ENCODE data around the gene OR2M3.
"Not testable (repeated sequence)": the region's sequence is repeated elsewhere in the genome, so short reads cannot be mapped to it uniquely, and the experiment has no call there.

The OR2M3 gene, protein sequence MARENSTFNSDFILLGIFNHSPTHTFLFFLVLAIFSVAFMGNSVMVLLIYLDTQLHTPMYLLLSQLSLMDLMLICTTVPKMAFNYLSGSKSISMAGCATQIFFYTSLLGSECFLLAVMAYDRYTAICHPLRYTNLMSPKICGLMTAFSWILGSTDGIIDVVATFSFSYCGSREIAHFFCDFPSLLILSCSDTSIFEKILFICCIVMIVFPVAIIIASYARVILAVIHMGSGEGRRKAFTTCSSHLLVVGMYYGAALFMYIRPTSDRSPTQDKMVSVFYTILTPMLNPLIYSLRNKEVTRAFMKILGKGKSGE

GRCh38 chr1:248196965-248197364 is at the start of gene OR2M3:
OR2M3 (plus strand) TSS chr1:248197265; CDS start chr1:248203068, 5,803 bp downstream.
- no peak for FAIRE-seq

- no peak for FAIRE-seq
Measured at GRCh38 chr1:248152056-248152827, 44.8 kb upstream of the OR2M3 start.

- FAIRE-seq: no peak
Measured at GRCh38 chr1:248155927-248156326, 41.1 kb upstream of the OR2M3 start.

GRCh38 chr1:248158758-248159157 is 38.3 kb upstream of the OR2M3 start:
- no peak for FAIRE-seq

GRCh38 chr1:248164031-248164430 is 33.0 kb upstream of the OR2M3 start:
- FAIRE-seq: no peak

DNA sequence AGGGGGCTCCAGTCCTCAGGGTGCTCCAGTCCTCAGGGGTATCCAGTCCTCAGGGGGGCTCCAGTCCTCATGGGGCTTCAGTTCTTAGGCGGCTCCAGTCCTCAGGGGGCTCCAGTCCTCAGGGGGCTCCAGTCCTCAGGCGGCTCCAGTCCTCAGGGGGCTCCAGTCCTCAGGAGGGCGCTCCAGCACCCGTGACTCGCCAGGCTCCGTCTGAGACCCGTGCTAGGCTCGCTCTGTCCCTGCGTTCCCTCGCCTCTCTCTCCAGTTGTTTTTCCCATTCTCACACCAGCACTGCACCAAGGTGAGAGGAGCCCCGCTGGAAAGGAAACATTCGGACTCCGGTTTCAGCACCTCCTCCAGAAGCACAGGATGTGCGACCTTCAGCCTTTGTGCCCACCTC is 31.9 kb upstream of the OR2M3 start:
- FAIRE-seq: no peak

- FAIRE-seq: no peak
Measured at GRCh38 chr1:248174521-248174920, 22.5 kb upstream of the OR2M3 start, which contains the start of gene OR2M2. OR2M2 (plus strand) TSS chr1:248174821; CDS start chr1:248179986, 5,165 bp downstream.

- FAIRE-seq: no peak
Measured at GRCh38 chr1:248183996-248184395, 13.1 kb upstream of the OR2M3 start.

- FAIRE-seq: no peak
Measured at GRCh38 chr1:248187363-248187762, 9.7 kb upstream of the OR2M3 start.

- no peak for FAIRE-seq
Measured at GRCh38 chr1:248189026-248189425, 8.0 kb upstream of the OR2M3 start.

DNA sequence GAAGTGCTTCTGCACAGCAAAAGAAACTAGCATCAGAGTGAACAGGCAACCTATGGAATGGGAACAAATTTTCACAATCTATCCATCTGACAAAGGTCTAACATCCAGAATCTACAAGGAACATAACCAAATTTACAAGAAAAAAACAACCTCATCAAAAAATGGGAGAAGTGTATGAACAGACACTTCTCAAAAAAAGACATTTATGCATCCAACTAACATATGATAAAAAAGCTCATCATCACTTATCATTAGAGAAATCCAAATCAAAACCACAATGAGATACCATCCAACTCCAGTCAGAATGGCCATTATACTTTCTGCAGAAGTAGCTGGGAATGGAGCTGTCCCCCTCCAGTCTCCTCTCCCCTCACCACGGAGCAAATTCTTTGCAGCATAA is 2.9 kb upstream of the OR2M3 start:
- no peak for FAIRE-seq

GRCh38 chr1:248215880-248216279 is 18.8 kb downstream of the OR2M3 start:
- no peak for FAIRE-seq

DNA sequence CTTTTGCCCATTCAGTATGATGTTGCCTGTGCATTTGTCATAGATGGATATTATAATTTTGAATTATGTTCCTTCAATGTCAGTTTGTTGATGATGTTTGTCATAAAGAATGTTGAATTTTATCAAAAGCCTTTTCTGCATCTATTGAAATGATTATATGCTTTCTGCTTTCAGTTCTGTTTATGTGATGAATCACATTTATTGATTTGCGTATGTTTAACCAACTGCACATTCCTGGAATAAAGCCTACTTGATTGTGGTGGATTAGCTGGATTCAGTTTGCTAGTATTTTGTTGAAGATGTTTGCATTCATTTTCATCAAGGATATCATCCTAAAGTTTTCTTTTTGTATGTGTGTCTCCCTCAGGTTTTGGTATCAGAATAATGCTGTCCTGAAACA is 28.5 kb downstream of the OR2M3 start:
- FAIRE-seq: no peak

GRCh38 chr1:248229360-248229908 is 32.4 kb downstream of the OR2M3 start:
- no peak for FAIRE-seq

- FAIRE-seq: no peak
Measured at GRCh38 chr1:248231117-248231516, 34.1 kb downstream of the OR2M3 start, which contains the start of gene OR2M4. OR2M4 (plus strand) TSS chr1:248231417; CDS start chr1:248238929, 7,512 bp downstream.

- FAIRE-seq: no peak
Measured at GRCh38 chr1:248239478-248239877, 42.4 kb downstream of the OR2M3 start.

DNA sequence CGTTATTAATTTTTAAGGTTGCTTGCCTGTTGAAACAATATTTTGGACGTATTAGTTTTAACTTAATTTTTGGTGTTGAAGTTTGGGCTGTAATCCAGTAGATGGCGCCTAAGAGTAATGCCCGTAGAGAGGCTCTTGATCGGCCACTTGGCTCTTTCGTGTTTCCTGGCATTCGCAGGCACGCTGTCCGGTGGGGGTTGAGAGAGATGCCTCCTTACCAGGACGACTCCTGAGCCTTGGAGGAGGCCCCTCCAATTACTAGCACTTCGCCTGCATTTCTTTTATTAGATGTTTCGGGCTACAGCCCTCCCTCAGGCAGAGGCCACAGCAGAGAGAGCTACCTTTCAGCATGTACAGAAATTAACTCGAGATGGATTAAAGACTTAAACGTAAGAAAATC is 46.1 kb downstream of the OR2M3 start:
- FAIRE-seq: peak; percentile 94

DNA sequence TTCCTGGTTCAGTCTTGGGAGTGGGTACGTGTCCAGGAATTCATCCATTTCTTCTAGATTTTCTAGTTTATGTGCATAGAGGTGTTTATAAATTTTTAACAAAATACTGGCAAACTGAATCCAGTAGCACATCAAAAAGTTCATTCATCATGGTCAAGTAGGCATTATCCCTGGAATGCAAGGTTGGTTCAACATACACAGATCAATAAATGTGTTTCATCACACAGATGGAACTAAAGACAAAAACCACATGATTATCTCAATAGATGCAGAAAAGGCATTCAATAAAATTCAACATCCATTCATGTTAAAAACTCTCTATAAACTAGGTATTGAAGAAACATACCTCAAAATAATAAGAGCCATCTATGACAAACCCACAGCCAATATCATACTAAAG is 62.2 kb downstream of the OR2M3 start:
- FAIRE-seq: not testable (repeated sequence)
